HG02885 (cell line): Measurements from ENCODE around the gene HTT.

Experiments
- ATAC-seq: cut with Tn5 transposase; IDR thresholded peaks from one replicate; pipeline ENCODE4 v1.9.1; 2021; ENCODE audit warnings: mild to moderate bottlenecking; ENCODE audit not compliant: unreplicated experiment, poor library complexity

Gene HTT

DNA sequence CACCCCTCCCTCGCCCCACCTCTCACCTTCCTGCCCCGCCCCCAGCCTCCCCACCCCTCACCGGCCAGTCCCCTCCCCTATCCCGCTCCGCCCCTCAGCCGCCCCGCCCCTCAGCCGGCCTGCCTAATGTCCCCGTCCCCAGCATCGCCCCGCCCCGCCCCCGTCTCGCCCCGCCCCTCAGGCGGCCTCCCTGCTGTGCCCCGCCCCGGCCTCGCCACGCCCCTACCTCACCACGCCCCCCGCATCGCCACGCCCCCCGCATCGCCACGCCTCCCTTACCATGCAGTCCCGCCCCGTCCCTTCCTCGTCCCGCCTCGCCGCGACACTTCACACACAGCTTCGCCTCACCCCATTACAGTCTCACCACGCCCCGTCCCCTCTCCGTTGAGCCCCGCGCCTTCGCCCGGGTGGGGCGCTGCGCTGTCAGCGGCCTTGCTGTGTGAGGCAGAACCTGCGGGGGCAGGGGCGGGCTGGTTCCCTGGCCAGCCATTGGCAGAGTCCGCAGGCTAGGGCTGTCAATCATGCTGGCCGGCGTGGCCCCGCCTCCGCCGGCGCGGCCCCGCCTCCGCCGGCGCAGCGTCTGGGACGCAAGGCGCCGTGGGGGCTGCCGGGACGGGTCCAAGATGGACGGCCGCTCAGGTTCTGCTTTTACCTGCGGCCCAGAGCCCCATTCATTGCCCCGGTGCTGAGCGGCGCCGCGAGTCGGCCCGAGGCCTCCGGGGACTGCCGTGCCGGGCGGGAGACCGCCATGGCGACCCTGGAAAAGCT is at the start of gene HTT, which contains the start of gene HTT-AS:
Gene HTT, plus strand, starts transcription at position 604 of the 768 bp plus-strand sequence. Its CDS starts 145 bp downstream, at position 749.
Gene HTT-AS, minus strand, starts transcription at position 461 of the 768 bp plus-strand sequence.
- ATAC-seq = peak; percentile 81

DNA sequence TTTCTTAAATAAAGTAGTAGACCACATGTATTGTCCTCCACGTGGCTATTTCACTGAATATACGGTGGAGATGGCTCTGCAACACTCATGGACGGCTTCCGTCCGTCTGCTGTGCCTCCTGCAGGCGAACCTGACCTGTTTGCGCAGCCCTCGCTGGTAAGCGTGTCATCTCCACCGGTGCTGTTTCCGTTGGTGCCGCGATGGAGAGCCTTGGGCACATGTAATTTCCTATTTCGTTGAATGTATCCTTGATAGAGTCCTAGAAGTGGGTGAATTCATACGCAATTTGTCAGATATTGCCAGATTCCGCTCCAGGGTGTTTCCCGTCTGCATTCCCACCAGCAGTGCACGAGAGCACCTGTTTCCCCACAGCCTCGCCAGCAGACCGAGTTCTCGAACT is 48.6 kb upstream of the HTT start:
- ATAC-seq = no peak

DNA sequence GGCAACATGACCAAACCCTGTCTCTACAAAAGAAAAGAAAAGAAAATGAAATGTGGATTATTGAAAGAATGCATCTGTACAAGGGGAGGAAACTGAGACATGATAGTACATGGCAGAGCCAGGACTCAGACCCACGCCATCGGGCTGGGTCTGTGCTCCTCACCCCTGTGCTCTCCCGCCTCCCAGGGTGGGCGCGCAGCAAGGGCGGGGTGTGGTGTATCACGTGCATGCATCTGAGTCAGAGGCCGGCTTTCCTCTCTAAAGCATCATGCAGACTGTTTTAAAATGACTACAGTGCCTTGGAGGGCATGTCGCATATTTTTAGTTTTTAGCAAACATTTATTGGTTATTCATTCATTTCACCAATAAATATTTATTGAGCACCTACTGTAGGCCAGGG is 47.9 kb upstream of the HTT start:
- ATAC-seq = no peak

DNA sequence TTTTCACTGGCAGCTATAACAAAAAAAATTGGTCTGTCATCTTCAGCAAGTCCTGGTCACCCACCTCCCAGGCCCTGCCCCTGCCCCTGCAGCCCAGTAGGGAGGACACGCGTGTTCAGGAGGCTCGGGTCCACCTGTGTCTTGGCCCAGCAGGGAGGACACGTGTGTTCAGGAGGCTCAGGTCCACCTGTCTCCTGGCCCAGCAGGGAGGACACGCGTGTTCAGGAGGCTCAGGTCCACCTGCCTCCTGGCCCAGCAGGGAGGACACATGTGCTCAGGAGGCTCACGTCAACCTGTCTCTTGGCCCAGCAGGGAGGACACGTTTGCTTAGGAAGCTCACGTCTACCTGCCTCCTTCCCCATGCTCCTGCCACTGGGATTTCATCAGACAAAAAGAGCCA is 45.0 kb upstream of the HTT start:
- ATAC-seq = no peak

DNA sequence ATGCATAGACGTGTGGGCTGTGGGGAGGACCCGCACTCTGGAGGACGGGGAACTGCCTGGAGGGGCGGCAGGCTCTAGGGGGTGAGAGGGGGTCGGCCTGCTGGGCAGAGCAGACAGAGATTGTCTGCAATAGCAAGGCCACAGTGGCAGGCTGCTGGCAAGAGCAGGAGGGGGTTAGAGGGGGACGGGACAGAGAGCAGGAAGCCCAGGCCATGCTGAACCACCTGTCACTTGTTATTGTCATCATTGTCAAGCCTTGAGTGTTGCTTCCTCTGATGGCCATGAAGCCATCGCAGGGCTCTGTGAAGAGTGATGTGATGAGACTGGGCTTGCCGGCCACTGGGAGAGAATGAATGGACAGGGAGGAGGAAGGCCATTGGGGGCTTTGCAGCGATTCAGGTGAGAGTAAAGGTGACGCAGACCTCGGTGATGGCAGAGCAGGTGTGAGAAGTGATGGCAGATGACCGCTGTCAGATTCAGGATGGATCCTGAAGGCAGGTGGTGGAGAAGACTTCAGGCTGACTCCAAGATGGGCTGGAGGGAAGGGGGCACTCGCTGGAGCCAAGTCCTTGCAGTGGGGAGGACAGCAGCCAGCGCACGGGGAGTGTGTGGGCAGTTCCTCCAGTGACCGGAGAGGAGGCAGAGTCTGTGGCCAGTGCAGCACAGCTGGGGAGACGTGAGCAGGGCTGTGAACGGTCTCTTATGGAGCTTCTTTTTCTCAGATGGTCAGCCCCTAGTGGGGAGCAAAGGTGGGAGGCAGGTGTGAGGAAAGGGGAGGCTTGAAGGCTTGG is 43.7 kb upstream of the HTT start:
- ATAC-seq = no peak

DNA sequence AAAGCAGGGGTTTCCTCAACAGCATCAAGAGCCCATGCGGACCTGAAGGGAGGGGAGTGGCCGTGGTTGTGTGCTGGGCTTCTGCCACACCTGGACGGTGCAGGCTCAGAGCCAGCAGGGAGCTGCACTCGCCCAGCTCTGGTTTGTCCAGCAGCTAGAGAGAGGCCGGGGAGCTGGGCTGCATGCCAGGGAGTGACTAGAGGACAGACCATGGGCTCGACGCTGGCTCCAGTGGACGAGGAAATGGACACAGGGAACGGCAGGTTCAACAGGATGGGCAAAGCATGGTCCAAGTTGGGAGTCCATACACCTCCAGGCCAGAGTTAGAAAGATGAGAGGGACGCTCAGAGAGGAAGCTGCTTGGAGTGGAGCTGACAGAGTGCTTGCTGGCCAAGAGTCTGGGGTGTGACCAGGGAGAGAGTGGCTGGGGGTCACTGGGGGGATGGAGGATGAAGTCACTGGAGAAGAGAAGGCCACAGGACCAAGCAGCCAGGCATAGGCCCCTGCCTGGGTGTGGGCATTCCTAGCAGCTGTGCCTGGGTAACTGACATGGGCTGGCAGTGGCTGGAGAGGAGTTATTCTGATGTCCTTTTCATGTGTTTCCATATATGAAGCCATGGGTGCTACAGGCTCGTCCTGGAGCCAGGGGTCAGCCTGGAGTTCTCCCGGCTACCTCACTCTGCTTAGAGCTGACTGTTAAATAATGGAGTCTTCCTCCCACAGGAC is 43.0 kb upstream of the HTT start:
- no peak for ATAC-seq

DNA sequence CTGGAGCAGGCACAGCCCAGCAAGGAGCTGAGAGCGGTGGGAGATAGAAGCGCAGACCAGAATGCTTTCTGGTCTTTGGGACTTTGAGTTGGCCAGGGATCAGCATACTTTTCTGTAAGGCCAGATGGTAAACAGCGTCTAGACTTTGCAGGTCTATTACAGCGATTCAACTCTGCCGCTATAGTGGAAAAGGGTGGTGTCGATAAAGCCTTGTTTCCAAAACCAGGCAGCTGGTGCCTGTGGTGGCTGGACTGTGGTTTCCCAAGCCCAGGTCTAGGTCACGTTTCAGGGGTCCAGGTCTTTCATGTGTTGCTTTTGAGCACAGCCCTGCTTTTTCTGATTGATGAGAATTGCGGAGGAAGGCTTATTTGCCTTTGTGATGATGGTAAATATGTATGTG is 40.2 kb upstream of the HTT start:
- no peak for ATAC-seq

DNA sequence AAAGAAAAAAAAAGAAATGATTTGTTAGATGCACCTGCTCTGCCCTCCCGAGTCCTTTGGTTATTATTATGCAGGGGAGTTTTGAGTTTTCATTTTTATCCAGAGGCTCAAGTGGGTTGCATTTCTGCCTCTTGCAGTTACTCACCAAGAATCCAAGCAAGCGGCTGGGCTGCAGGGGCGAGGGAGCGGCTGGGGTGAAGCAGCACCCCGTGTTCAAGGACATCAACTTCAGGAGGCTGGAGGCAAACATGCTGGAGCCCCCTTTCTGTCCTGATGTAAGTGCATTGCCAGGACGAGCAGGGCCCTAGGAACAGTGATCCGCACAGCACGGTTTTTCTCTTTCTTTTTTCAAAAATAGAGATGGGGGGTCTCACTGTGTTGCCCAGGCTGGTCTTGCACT is 39.2 kb upstream of the HTT start:
- ATAC-seq = no peak

DNA sequence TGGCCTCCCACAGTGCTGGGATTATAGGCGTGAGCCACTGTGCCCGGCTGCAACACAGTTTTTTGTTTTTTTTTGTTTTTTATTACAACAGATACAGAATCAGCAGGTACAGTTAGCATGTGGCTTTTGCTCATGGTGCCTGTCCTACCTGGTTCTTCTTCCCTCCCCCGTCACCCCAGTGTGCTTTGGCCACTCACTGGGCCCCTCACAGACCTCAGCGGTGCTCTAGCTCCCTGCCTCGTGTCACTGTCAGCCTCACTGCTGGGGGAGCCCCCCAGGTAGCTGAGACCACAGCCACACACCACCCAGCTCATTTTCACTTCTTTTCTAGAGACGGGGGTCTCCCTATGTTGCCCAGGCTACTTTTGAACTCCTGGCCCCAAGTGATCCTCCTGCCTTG is 38.8 kb upstream of the HTT start:
- ATAC-seq = no peak

DNA sequence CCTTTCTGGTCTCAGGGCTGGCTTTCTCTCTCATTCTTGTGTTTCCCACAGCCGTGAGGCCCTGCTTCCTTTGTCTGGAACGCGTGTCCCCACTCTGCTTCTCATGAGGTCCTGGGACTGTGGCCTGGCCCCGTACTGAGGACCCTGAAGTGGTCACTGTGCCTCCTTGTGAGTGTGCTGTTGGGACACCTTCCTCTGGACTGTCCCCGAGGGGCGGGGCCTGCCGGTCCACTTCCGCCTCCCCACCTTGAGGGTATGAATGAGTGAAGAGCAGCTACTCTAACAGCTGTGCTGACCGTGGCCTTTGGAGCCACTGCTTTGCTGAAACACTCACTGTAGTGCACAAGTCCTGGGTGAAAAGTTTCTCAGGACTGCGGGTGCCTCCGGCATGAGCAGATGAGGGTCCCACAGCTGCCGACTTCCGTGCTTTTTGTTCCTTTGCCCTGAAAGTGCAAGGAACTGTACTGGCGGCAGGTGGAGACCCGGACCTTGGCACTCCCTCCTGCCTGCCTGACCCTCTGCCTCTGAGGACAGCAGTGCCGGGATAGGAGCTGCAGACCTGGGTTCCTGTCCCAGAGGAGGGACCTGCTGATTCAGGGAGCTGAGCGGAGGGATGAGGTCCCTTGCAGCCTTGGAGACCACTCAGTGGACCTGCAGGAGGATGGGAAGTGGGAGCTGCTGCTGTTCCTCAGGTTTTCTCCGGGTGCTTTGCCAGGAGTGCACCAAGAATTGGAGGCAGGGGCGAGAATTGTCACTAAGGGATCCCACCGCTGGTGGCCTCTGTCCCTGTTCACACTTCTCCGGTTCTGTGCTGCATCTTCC is 38.1 kb upstream of the HTT start:
- no peak for ATAC-seq

DNA sequence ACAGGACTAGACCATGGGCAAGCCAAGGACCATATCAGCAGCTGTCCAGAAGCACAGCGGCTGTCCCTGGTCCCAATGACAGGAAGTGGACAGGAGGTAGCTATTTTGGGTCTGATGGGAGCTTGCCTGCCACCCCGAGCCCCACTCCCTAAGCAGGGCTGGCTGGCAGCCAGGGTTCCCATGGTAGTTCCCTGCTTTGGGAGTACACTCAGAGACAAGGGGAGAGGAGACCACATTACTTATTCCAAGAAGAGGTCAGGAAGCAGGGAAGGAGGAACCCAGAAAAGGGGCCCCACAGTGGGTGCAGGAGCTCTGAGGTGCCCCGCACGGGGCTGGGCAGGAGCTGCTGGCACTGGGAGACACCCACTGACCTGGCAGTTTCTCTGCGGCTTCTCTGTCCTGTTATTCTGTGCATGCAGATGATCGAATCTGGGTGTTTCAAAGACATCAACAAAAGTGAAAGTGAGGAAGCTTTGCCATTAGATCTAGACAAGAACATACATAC is 36.5 kb upstream of the HTT start:
- ATAC-seq = no peak

DNA sequence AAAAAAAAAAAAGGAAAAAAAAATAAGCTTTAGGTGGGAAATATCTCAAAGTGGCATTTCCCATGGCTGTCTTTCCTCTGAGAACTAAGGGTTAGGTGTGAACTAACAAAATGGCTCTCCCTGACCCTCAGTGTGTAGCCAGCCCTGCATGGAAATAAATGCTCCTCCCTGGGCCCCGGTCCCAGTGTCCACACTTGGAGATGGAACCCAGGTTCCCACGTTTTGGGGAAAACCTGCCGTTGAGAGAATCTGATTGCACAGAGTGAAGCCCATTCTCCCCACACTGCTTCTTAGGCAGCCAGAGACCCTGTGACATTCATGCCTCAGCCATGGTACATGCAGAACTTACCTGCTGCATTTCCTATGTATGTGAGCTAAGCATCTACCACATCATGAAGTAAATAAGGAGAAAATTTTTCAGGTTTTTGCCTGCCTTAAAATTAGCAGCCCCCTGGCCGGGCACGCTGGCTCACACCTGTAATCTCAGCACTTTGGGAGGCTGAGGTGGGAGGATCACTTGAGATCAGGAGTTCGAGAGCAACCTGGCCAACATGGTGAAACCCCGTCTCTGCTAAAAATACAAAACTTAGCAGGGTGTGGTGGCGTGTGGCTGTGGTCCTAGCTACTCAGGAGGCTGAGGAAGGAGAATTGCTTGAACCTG is 34.6 kb upstream of the HTT start:
- ATAC-seq = no peak

DNA sequence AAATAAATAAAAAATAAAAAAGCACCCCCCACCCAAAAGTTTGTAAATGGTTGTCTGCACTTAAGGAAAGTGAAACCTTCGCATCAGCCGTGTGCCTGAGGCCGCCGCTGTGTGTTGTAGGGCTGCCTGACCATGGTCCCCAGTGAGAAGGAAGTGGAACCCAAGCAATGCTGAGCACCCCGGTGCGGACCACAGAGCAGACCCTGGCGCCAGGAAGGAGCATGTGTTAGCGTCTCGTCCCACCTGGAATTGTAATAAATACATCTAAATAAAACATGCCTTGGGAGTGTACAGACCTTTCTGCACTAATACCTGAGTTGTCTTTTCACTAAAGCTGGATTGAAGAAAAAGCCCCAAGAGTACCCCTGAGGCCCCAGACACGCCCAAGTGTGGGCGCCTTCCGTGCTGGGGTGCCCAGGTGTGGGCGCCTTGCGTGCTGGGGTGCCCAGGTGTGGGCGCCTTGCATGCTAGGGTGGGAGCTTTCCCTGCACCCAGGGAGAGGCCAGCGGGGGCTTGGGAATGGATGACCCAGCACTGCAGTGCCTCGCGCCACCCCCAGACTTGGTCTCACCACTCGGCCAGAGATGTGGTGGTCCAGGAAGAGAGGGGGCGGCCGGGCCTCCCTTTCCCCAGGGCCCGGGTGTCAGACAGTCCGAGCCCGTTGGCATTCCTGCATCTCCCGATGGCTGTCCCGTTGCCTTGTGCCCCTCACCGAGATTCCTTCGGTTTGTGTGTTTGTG is 33.9 kb upstream of the HTT start:
- peak; percentile 38 for ATAC-seq

DNA sequence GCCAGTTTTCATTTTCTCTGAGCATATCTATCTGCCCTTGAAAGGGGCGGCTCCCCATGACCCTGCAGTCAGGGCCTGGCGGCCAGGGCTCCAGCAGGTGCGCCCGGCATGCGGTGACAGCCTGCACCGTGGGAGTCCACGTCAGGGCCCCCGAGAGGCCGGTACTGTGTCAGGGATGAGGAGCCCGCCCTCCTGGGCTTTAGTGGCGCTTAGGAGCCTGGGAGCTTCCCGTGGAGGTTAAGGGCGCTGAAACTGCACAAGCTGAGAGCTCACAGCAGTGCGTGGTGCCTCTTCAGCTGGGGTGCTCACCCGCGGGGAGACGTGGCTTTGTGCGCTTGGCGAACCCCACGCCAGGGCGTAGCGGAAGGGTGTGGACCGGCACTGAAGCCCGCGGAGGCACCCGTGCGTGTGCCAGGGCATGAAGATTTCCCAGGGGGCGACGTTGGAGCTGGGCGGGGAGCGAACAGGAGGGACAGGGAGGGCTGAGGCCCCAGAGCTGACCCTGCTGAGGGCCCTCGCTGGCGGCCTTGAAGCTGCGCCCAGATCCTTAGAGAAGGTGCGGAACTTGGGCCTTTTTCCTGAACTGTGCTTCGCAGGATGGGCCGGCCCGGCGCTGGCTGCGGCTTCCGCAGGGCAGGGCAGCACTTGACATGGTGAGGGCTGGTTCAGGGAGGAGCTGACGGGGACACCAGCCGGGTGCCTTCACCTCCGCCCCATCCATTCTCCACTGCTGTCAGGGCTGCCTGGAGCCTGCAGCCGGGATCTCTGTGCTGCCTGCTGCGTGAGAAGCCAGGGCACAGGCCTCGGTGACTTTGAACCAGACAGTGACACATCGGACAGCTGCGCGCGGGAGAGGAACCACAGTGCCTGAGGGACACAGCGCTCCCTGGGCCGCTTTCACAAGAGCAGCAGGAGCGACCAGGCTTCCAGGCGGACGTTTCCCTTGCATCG is 33.0 kb upstream of the HTT start:
- peak; percentile 37 for ATAC-seq

DNA sequence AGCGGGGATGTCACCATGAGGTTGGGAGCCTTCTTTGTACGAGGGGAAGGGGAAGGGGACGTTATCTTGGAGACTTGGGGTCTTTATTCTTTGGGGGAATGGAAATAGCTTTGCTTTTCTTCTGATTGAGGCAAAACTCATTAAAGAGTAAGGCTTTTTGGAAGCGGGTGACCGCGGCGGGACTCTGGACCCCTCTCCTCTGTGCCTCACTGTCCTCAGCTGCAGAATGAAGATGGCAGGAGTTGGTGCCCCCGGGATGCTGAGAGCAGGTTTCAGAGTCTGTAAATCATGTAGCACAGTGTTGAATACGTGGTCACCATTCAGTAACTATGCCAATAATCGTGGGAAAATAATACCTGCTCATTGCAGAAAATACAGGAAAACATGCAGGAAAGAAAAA is 32.3 kb upstream of the HTT start:
- ATAC-seq = no peak

DNA sequence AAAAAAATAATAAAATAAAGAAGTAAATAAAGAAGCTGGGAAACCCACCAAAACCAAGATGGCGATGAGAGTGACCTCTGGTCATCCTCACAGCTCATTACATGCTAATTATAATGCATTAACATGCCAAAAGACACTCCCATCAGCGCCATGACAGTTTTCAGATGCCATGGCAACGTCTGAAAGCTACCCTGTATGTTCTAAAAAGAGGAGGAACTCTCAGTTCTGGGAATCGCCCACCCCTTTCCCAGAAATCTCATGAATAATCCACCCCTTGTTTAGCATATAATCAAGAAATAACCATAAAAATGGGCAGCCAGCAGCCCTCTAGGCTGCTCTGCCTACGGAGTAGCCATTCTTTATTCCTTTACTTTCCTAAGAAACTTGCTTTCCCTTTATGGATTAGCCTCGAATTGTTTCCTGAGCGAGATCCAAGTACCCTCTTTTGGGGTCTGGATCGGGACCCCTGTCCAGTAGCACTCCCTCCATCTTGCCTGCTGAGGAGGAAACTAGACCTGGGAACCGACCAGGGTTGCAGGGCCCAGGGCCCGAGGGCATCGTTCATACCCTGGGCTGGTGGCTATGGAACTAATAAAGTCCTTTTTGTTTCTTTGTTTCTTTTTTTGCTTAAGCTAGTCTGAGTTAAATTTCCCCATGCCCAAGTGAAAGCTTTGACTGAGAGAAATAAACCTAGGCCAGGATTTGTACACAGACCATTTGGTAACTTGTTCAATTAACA is 31.0 kb upstream of the HTT start:
- no peak for ATAC-seq
